Motor neuron (in vitro differentiated cells): ENCODE data around the gene PDPN. TPM values are rescaled to one million over a fixed set of nuclear protein-coding genes. Genes with fewer than 3 reads are reported as not detected.
A peak's percentile ranks its signal among the peaks of the same experiment; 100 is the strongest.

Source experiments
- ATAC-seq, 8 experiments: fragments of 200-7000 bp; cut with Tn5 transposase; replicated peaks in 6 of 8; 2 replicates each; pipeline ENCODE4 v1.8.0; 2021; ENCODE audit warnings: mild to moderate bottlenecking in 8 of 8, moderate library complexity in 8 of 8
- H3K27ac ChIP-seq, 2 donors: fragments of 250-450 bp; sonication (Bioruptor Pico); 2 replicates each; pipeline ENCODE4 v1.9.0; 2021; ENCODE audit warnings: antibody characterized with exemption in 2 of 2, mild to moderate bottlenecking in 2 of 2, moderate library complexity in 1 of 2
- H3K4me1 ChIP-seq, 2 donors: fragments of 250-450 bp; sonication (Bioruptor Pico); replicated peaks in 1 of 2; 2 replicates each; pipeline ENCODE4 v1.6.1; 2021; ENCODE audit warnings: antibody characterized with exemption in 2 of 2, mild to moderate bottlenecking in 2 of 2, moderate library complexity in 1 of 2
- H3K4me3 ChIP-seq, 5 donors: fragments of 250-450 bp; sonication (Bioruptor Pico); 2 replicates each; pipeline ENCODE4 v1.9.0; 2021; ENCODE audit warnings: antibody characterized with exemption in 5 of 5, mild to moderate bottlenecking in 5 of 5, moderate library complexity in 4 of 5
- WGBS, 10 experiments: fragments of 450-650 bp; shearing (Covaris generic); methylation state at CpG; one replicate each; pipeline ENCODE4 v1.0.0; 2022; 5-methylcytosine and 5-hydroxymethylcytosine counted together
- in situ Hi-C, 9 experiments: fragments of 400-800 bp; cut with MboI; loops; one replicate each; pipeline ENCODE4 v1.15.0; 2021; ENCODE audit warnings: low sequenced_read_pairs in 9 of 9, low pct_unique_long_range_greater_than_20kb in 2 of 9; ENCODE audit not compliant: unreplicated experiment in 9 of 9
- total RNA-seq, 8 experiments: library from RNA; unstranded; fragments of 300-600 nt; gene quantifications; 2 replicates each; pipeline versions ENCODE4 v1.2.3 to v1.2.4, GENCODE V29; 2022

PDPN gene
- total RNA-seq, 8 experiments from 2014 or later: 0.63 to 129 (median 14.8) TPM

DNA sequence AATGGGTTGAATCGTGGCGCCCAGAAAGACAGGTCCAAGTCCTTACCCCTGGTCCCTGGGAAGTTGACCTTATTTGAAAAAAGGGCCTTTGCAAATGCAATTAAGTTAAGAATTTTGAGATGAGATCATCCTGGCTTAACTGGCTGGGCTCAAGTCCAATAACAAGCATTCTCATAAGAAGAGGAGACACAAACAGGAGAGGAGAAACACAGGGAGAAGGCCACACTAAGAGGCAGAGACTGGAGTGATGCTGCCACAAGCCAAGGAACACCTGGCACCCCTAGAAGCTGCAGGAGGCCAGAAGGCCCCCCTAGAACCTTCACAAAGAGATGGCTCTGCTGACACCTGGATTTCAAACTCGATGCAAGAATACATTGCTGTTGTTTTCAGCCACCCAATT, 44.6 kb downstream of the PDPN start:
- in situ Hi-C loops: no loop called here

DNA sequence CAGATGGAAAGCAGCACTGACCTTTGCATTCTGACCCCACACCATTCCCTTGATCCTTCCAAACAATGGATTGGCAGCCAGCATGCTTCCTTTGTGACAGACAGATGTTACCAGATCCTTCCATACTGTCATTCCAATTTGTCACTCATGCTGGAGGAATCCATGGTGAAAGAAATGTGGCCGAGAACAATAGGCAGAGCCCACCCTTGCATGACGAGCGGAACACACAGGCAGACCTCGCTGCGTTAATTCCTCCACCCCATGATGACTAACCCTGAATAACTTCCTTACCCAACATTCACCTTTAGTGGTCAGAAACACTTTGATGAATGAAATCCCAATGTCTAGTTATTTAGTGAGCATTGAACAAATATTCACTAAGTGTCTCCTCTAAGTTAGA, 45.1 kb downstream of the PDPN start:
- H3K27ac ChIP-seq: no peak overlapping the region
- 17 to 100% (median 81%) methylated on average over 1 to 5 of the region's 5 CpGs; no CpG with 5 or more reads in 3 of the 10 experiments for WGBS, 10 experiments
- no peak overlapping the region for H3K4me3 ChIP-seq
- H3K4me1 ChIP-seq: no peaks in the 10 kb centered on the region
- ATAC-seq: no peak
- in situ Hi-C loops: no loop called here

More for the DNA sequence above, 44.6 kb downstream of the PDPN start:
- 0 to 89% (median 68%) methylated on average over 1 to 3 of the region's 3 CpGs; no CpG with 5 or more reads in 2 of the 10 experiments for WGBS, 10 experiments
- no peak overlapping the region for H3K27ac ChIP-seq
- no peak overlapping the region for H3K4me3 ChIP-seq
- no peak for ATAC-seq
- no peaks in the 10 kb centered on the region for H3K4me1 ChIP-seq

DNA sequence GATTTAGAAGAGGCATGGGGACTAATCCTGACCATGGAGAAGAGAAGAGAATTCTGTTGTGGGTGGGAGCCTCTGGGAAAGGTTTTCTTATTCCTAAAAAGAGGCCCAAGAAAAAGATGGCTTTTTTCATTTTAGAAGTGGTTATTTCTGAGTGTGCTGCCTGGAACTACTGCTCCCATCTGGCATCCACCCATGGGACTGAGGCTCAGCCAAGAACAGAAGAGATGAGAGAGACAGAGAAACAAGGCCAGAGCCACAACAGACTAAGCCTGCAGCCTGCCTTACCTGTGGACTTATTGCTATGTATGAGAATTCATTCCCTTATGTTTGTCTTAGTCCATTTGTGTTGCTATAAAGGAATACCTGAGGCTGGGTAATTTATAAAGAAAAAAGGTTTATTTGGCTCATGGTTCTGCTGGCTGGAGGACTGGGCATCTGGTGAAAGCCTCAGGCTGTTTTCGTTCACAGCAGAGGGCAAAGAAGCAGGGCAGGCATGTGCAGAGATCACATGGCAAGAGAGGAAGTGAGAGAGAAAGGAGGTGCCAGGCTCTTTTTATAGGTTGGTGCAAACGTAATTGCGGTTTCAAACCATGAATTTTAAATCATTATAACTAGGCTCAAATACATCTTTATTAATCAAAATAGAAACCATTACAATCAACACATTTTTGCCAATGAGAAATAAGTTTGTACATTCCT, 58.8 kb downstream of the PDPN start:
- H3K4me1 ChIP-seq: no peaks in the 10 kb centered on the region
- peak in 3 of 8 experiments; percentile 14 to 53 (median 21) for ATAC-seq
- in situ Hi-C loops: no loop called here
- 0 to 97% (median 74%) methylated on average over 1 to 3 of the region's 3 CpGs; no CpG with 5 or more reads in 1 of the 10 experiments for WGBS, 10 experiments
- H3K4me3 ChIP-seq: no peak overlapping the region
- no peak overlapping the region for H3K27ac ChIP-seq

DNA sequence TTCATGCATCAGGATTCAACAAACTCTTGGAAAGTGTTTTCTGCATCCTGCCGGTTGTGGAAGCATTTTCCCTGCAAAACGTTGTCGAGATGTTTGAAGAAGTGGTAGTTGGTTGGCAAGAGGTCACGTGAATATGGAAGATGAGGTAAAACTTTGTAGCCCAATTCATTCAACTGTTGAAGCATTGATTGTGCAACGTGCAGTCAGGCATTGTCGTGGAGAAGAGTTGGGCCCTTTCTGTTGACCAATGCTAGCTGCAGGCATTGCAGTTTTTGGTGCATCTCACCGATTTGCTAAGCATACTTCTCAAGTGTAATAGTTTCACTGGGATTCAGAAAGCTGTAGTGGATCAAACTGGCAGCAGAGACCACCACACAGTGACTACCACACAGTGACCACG, 59.4 kb downstream of the PDPN start:
- in situ Hi-C loops: no loop called here
- no peak overlapping the region for H3K27ac ChIP-seq
- ATAC-seq: no peak

DNA sequence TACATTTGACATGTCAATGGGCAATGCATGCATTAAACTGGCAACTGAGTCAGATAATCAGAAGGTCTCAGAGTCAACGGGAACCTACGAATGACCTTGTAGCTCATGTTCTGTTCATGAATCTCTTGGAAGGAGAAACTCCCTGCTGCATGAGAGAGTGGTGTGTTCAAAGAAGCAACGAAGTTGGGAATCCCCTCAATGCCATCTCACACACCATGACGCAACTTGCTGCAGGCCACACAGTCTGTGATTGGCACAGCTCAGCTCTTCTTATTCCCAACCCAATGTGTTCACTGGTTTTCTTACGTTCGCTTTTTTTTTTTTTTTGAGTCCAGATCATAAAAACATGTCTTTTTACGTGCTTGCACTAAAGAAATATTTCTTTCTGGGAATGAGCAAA, 62.9 kb downstream of the PDPN start:
- ATAC-seq: no peak
- in situ Hi-C loops: no loop called here
- WGBS, 10 experiments: 49 to 94% (median 85%) methylated on average over 2 to 7 of the region's 7 CpGs

More for the DNA sequence above, 59.4 kb downstream of the PDPN start:
- WGBS, 10 experiments: 0 to 87% (median 70%) methylated on average over 1 to 8 of the region's 8 CpGs; no CpG with 5 or more reads in 2 of the 10 experiments
- H3K4me3 ChIP-seq: no peak overlapping the region
- no peaks in the 10 kb centered on the region for H3K4me1 ChIP-seq

DNA sequence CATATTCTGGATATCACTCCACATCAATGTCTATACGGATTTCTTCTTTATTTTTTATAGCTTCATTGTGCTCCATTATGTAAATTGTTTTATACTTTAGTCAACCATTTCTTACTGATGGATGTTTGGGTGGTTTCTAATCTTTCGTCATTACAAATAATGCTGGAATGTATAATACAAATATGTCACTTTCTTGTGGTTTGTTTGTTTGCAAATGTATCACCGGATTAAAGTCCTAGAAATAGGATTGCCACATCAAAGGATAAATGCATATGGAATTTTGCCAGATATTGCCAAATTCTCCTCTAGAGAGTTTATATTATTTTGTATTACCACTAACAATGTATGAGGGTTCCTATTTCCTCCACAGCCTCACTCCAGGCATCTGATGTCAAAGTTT, 67.6 kb downstream of the PDPN start:
- in situ Hi-C loops: loop anchor here in 6 of 9 experiments (25.0 kb wide), 3 partner anchors 161 to 311 kb away; no protein-coding TSS in a partner anchor
- peak in 2 of 8 experiments; percentile 42 to 60 for ATAC-seq
- no peak overlapping the region for H3K4me3 ChIP-seq
- 0 to 100% (median 82%) methylated on average over 1 to 3 of the region's 3 CpGs for WGBS, 10 experiments
- H3K4me1 ChIP-seq: peaks cover 2% of the 10 kb centered on the region in 2 donors
- no peak overlapping the region for H3K27ac ChIP-seq

More for the DNA sequence above, 62.9 kb downstream of the PDPN start:
- no peak overlapping the region for H3K4me3 ChIP-seq
- H3K27ac ChIP-seq: no peak overlapping the region
- H3K4me1 ChIP-seq: no peaks in the 10 kb centered on the region

DNA sequence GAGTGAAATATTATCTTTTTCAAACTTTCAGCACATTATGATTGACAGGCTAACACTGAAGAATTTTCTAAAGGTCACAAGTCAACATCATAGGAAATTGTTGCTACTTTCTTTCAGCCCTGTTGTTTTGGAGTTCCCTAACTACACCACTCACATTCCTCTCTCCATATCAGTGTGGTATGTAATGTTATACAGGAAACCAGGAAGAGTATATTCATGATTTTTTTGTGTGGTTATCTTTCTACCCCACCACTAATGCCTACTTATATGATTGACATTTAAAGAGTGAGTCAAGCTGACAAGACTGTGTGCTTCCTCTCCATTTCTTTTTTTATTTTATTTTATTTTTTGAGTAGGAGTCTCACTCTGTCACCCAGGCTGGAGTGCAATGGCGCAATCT, 68.6 kb downstream of the PDPN start:
- H3K4me3 ChIP-seq: no peak overlapping the region
- H3K27ac ChIP-seq: no peak overlapping the region
- in situ Hi-C loops: loop anchor here in 6 of 9 experiments (25.0 kb wide), 3 partner anchors 160 to 310 kb away; no protein-coding TSS in a partner anchor
- peaks cover 5 to 8% of the 10 kb centered on the region in 2 donors for H3K4me1 ChIP-seq
- no peak for ATAC-seq
- WGBS, 10 experiments: 33 to 100% (median 83%) methylated on average over 1 of the region's 1 CpG; no CpG with 5 or more reads in 2 of the 10 experiments

DNA sequence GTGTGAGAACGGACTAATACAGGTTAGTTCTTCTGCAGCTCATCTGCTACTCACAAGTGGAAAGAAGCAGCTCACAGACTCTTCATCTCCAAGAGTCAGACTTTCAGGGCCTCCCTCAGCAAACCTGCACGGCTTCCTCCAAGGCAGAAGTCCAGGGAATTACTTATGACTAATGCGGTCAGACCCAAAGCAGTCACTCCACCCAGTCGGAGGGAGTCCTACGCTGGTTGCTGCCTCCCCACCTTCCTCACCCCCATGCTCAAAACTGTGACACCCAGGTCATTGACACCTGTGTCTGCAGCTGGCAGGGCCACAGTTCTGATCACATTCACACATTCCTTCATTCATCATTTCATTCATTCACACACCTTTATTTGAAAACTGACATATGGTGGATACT, 77.9 kb downstream of the PDPN start:
- peak in 3 of 8 experiments; percentile 38 to 79 (median 71) for ATAC-seq
- in situ Hi-C loops: loop anchor here (10.0 to 25.0 kb wide), 5 partner anchors 151 to 303 kb away; no protein-coding TSS in a partner anchor
- Histone ChIP-seq H3K4me3 (no peak overlapping the region), H3K4me1 (peaks cover under 1 to 3% of the 10 kb centered on the region in 2 donors), H3K27ac (no peak overlapping the region)
- WGBS, 10 experiments: 0 to 100% (median 85%) methylated on average over 1 to 4 of the region's 5 CpGs; no CpG with 5 or more reads in 1 of the 10 experiments

DNA sequence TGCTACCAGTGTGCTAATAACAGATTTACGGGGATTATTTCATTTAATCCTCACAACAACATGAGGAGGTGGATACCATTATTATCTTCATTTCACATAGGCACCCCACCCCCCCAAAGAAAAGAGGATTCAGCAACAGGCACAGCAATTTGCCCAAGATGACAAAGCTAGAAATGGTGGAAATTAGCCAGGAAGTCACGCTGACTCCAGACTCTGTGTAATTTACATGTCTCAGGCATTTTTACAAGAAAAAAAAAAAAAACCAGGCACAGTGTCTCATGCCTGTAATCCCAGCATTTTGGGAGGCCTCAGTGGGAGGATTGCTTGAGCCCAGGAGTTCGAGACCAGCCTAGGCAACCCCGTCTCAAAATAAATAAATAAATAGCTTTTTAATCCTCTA, 78.9 kb downstream of the PDPN start:
- in situ Hi-C loops: loop anchor here (10.0 to 25.0 kb wide), 5 partner anchors 150 to 302 kb away; no protein-coding TSS in a partner anchor
- H3K4me1 ChIP-seq: no peaks in the 10 kb centered on the region
- no peak overlapping the region for H3K27ac ChIP-seq
- H3K4me3 ChIP-seq: no peak overlapping the region
- ATAC-seq: peak in 4 of 8 experiments; percentile 40 to 85 (median 76)
- WGBS, 10 experiments: 0 to 80% (median 76%) methylated on average over 2 to 4 of the region's 4 CpGs; no CpG with 5 or more reads in 1 of the 10 experiments

DNA sequence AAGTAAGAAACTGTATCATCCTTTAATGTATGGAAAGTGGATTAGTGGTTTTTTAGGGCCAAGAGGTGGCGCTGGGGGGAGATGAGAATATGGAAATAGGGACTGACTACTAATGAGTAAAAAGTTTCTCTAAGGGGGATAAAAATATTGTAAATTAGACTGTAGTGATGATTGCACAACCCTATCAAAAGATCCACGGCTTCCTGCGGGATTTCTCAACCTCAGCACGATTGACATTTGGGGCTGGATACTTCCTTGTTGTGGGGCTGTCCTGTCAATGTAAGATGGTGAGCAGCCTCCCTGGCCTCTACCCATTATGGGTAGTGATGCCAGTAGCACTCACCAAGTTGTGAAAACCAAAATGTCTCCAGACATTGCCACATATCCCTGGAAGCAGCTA, 80.3 kb downstream of the PDPN start:
- 43 to 93% (median 70%) methylated on average over 1 to 4 of the region's 4 CpGs; no CpG with 5 or more reads in 1 of the 10 experiments for WGBS, 10 experiments
- no peak for ATAC-seq
- Histone ChIP-seq H3K27ac (no peak overlapping the region), H3K4me3 (no peak overlapping the region), H3K4me1 (no peaks in the 10 kb centered on the region)
- in situ Hi-C loops: loop anchor here (10.0 to 25.0 kb wide), 5 partner anchors 148 to 301 kb away; no protein-coding TSS in a partner anchor

DNA sequence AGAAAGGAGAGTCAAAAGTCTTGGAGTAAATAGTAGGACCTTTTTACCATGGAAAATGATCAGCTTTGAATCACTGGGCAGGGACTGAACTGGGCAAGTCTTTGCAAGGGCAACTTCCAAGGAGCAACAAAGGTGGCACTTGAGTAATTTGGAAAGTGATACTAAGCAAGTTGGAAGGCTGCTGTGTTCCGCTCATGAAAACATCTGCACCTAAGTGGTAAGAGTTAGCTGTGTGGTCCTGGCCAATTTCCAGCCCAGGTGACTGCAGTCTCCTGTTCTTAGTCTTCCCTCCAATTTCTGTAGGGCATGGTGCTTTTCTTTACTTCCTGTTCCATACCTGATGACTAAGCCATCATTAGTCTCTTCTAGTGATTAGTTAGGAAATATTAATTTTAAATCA, 80.8 kb downstream of the PDPN start:
- H3K4me3 ChIP-seq: no peak overlapping the region
- 55 to 89% (median 86%) methylated on average over 1 of the region's 1 CpG; no CpG with 5 or more reads in 4 of the 10 experiments for WGBS, 10 experiments
- no peaks in the 10 kb centered on the region for H3K4me1 ChIP-seq
- H3K27ac ChIP-seq: no peak overlapping the region
- in situ Hi-C loops: loop anchor here (10.0 to 25.0 kb wide), 5 partner anchors 148 to 300 kb away; no protein-coding TSS in a partner anchor
- no peak for ATAC-seq

DNA sequence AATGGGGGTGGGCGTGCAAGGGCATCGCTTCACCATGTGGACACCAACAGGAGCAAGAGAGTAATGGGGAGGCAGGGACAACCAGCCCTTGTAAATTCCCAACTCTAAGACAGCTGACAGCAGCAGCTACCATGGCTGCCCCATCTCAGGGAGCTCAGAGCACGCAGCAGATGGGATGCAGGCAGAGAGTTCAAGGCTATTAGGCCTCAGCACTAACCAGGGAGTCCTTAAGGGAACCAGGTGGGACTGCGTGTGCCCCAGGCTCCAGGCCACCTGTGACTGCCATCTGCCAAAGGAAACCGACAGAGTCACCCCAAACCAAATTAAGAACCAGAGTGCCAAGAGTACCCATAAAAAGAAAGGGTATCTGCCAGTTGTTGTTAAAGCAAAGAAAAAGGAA, 82.7 kb downstream of the PDPN start:
- Histone ChIP-seq H3K27ac (no peak overlapping the region), H3K4me1 (no peaks in the 10 kb centered on the region), H3K4me3 (no peak overlapping the region)
- peak in 1 of 8 experiments; percentile 14 for ATAC-seq
- 43 to 100% (median 78%) methylated on average over 1 to 5 of the region's 5 CpGs; no CpG with 5 or more reads in 1 of the 10 experiments for WGBS, 10 experiments
- in situ Hi-C loops: loop anchor here (10.0 to 25.0 kb wide), 5 partner anchors 146 to 298 kb away; no protein-coding TSS in a partner anchor
